B cell (primary cell): ENCODE data around the gene POU2F3. TPM values are rescaled to one million over a fixed set of nuclear protein-coding genes. Genes with fewer than 3 reads are reported as not detected.

Experiments
- ATAC-seq: fragments of 200-7000 bp; cut with Tn5 transposase; one replicate; pipeline ENCODE4 v1.10.0; 2021; ENCODE audit warnings: low read depth, mild to moderate bottlenecking, moderate number of reproducible peaks, moderate library complexity
- CTCF ChIA-PET: fragments of 350-600 bp; sonication (Branson Sonifier 250); formaldehyde crosslinking; loops from one replicate; lab custom pipeline; 2021; ENCODE audit warnings: antibody characterized with exemption, inconsistent platforms; lab: Charles Lee
- POLR2A ChIA-PET: fragments of 350-600 bp; sonication (Branson Sonifier 250); formaldehyde crosslinking; loops from one replicate; lab custom pipeline; 2021; ENCODE audit warnings: antibody characterized with exemption; lab: Charles Lee
- DNase-seq: peaks from one replicate; pipeline ENCODE4 v3.0.0; 2013
- H2AFZ ChIP-seq: 2 replicates; pipeline ENCODE4 v1.6.1; 2012; ENCODE audit warnings: mild to moderate bottlenecking, low read depth, low read length; ENCODE audit not compliant: insufficient read depth, poor library complexity, severe bottlenecking
- H3K27ac ChIP-seq, 2 donors: 1 replicate in 1 of 2; 2 replicates in 1 of 2; pipeline ENCODE4 v1.5.1; 2012 to 2013; ENCODE audit warnings: low read length in 2 of 2, mild to moderate bottlenecking in 2 of 2, moderate library complexity in 1 of 2
- H3K27me3 ChIP-seq, 4 experiments: fragments of 200-600 bp in 1 of 4; sonication (generic) in 1 of 4; replicated peaks in 1 of 4; 1 replicate in 2 of 4; 2 replicates in 2 of 4; pipeline versions ENCODE4 v1.6.1 to v1.7.0; 2013 to 2016; ENCODE audit warnings: low read length in 3 of 4, mild to moderate bottlenecking in 2 of 4, mixed read lengths in 1 of 4, moderate library complexity in 1 of 4; ENCODE audit not compliant: insufficient read depth in 4 of 4, control insufficient read depth in 3 of 4; ENCODE audit errors: control extremely low read depth in 1 of 4
- H3K36me3 ChIP-seq, 2 experiments: replicated peaks in 1 of 2; 1 replicate in 1 of 2; 2 replicates in 1 of 2; pipeline versions ENCODE4 v1.6.1 to v1.7.1; 2013; ENCODE audit warnings: low read length in 1 of 2; ENCODE audit not compliant: insufficient read depth in 2 of 2, control insufficient read depth in 1 of 2; ENCODE audit errors: control extremely low read depth in 1 of 2, extremely low read depth in 1 of 2
- H3K4me1 ChIP-seq, 2 donors: fragments of 200-600 bp in 1 of 2; sonication (generic) in 1 of 2; 1 replicate in 1 of 2; 2 replicates in 1 of 2; pipeline versions ENCODE4 v1.5.1 to v1.6.1; 2013 to 2017; ENCODE audit warnings: low read length in 2 of 2; ENCODE audit not compliant: control insufficient read depth in 2 of 2, insufficient read depth in 2 of 2
- H3K4me2 ChIP-seq: replicated peaks from 2 replicates; pipeline ENCODE3; 2012; ENCODE audit warnings: mild to moderate bottlenecking, low read depth, low read length; ENCODE audit not compliant: poor library complexity, severe bottlenecking
- H3K4me3 ChIP-seq, 5 experiments: fragments of 200-600 bp in 1 of 5; sonication (generic) in 1 of 5; 1 replicate in 3 of 5; 2 replicates in 2 of 5; pipeline versions ENCODE4 v1.5.1 to v1.7.0; 2011 to 2016; ENCODE audit warnings: low read length in 4 of 5, mild to moderate bottlenecking in 4 of 5, low read depth in 2 of 5, control low read depth in 1 of 5, moderate library complexity in 1 of 5; ENCODE audit not compliant: insufficient read depth in 1 of 5; ENCODE audit errors: control extremely low read depth in 1 of 5, extremely low read depth in 1 of 5
- H3K79me2 ChIP-seq: fragments of 200-600 bp; sonication (generic); one replicate; pipeline ENCODE4 v1.6.0; 2016; ENCODE audit warnings: low read length; ENCODE audit not compliant: control insufficient read depth, insufficient read depth
- H3K9ac ChIP-seq: fragments of 200-600 bp; sonication (generic); 2 replicates; pipeline ENCODE4 v1.6.1; 2017; ENCODE audit warnings: mild to moderate bottlenecking, low read length, moderate library complexity
- H3K9me3 ChIP-seq, 3 donors: one replicate each; pipeline versions ENCODE4 v1.6.1 to v1.7.1; 2013; ENCODE audit warnings: low read length in 2 of 3; ENCODE audit not compliant: control insufficient read depth in 2 of 3, insufficient read depth in 1 of 3; ENCODE audit errors: control extremely low read depth in 1 of 3
- H4K20me1 ChIP-seq: 2 replicates; pipeline ENCODE4 v1.6.0; 2012; ENCODE audit warnings: mild to moderate bottlenecking, low read length; ENCODE audit not compliant: insufficient read depth, control insufficient read depth, poor library complexity, severe bottlenecking
- H3K27ac Mint-ChIP-seq: one replicate; pipeline ENCODE4 v1.8.0; 2021; ENCODE audit warnings: mixed read lengths
- H3K27me3 Mint-ChIP-seq: one replicate; pipeline ENCODE4 v1.8.0; 2021; ENCODE audit warnings: mixed read lengths
- H3K4me1 Mint-ChIP-seq: one replicate; pipeline ENCODE4 v1.8.0; 2021; ENCODE audit warnings: mixed read lengths
- H3K4me3 Mint-ChIP-seq: one replicate; pipeline ENCODE4 v1.8.0; 2021; ENCODE audit warnings: mixed read lengths
- H3K9me3 Mint-ChIP-seq: one replicate; pipeline ENCODE4 v1.8.0; 2022; ENCODE audit warnings: mixed read lengths; ENCODE audit not compliant: insufficient read depth
- EZH2 ChIP-seq: IDR thresholded peaks from 2 replicates; pipeline ENCODE4 v1.6.1; 2012; ENCODE audit warnings: borderline replicate concordance, low read depth, mild to moderate bottlenecking, moderate library complexity, low read length; ENCODE audit not compliant: insufficient read depth, poor library complexity, severe bottlenecking
- WGBS: methylation state at CpG from one replicate; pipeline ENCODE4 v1.1.5; 2013; ENCODE audit warnings: missing lambda C conversion rate; ENCODE audit not compliant: insufficient coverage; 5-methylcytosine and 5-hydroxymethylcytosine counted together
- intact Hi-C: fragments of 100-400 bp; cut with micrococcal nuclease; formaldehyde crosslinking; loops from one replicate; pipeline ENCODE4 v1.10.0; 2022
- polyA plus RNA-seq: library from polyadenylated mRNA; depleted of rRNA; stranded (reverse); fragments of >200 nt; gene quantifications from 2 replicates; pipeline ENCODE4 v1.2.3, GENCODE V29; 2012
- total RNA-seq, 2 donors: library from RNA; stranded (reverse); fragments of 120-200 nt in 1 of 2; gene quantifications; 1 replicate in 1 of 2; 2 replicates in 1 of 2; pipeline versions ENCODE4 v1.2.3 to v1.2.4, GENCODE V29; 2013 to 2022
- TF ChIP-seq, protein P1 (sequence below): fragments of 200-600 bp; IDR thresholded peaks from one replicate; pipeline ENCODE4 v1.8.0; 2022; ENCODE audit warnings: antibody characterized with exemption, mild to moderate bottlenecking

Gene POU2F3
- total and polyA plus RNA-seq, 2 donors (not counting 1 experiment from before 2014, with no cell fraction given), result not detected

- no peak for DNase-seq
- TF ChIP-seq, protein P1, sequence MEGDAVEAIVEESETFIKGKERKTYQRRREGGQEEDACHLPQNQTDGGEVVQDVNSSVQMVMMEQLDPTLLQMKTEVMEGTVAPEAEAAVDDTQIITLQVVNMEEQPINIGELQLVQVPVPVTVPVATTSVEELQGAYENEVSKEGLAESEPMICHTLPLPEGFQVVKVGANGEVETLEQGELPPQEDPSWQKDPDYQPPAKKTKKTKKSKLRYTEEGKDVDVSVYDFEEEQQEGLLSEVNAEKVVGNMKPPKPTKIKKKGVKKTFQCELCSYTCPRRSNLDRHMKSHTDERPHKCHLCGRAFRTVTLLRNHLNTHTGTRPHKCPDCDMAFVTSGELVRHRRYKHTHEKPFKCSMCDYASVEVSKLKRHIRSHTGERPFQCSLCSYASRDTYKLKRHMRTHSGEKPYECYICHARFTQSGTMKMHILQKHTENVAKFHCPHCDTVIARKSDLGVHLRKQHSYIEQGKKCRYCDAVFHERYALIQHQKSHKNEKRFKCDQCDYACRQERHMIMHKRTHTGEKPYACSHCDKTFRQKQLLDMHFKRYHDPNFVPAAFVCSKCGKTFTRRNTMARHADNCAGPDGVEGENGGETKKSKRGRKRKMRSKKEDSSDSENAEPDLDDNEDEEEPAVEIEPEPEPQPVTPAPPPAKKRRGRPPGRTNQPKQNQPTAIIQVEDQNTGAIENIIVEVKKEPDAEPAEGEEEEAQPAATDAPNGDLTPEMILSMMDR, result no peak
- H3K4me1 ChIP-seq, result peaks cover 7 to 17% of the 10 kb centered on the region in 2 donors
- H4K20me1 ChIP-seq, result no peaks in the 10 kb centered on the region
- no peak overlapping the region for H3K27ac ChIP-seq
- H3K27ac Mint-ChIP-seq, result no peak overlapping the region
- peak overlapping the region; percentile 93 for H3K4me3 Mint-ChIP-seq
- no peak for ATAC-seq
- peaks cover 12% of the 10 kb centered on the region for H3K4me1 Mint-ChIP-seq
- CTCF ChIA-PET, result no interaction called here
- peak overlapping the region; percentile 68 for H3K9ac ChIP-seq
- intact Hi-C loops, result loop anchor here (2.0 kb wide), 1 partner anchor 483 kb away; the partner anchor contains the start of gene NECTIN1
- peak overlapping the region; percentile 87 for H2AFZ ChIP-seq
- POLR2A ChIA-PET, result no interaction called here
- no peaks in the 10 kb centered on the region for H3K79me2 ChIP-seq
- no peaks in the 10 kb centered on the region for H3K9me3 ChIP-seq
- H3K27me3 ChIP-seq, result peaks cover 0 to 9% (median 3%) of the 10 kb centered on the region in 4 experiments
- peak overlapping the region in 4 of 5 experiments; percentile 28 to 74 (median 66) for H3K4me3 ChIP-seq
- no peaks in the 10 kb centered on the region for H3K36me3 ChIP-seq
- 5% methylated on average over 15 of the region's 18 CpGs for WGBS
- H3K27me3 Mint-ChIP-seq, result peaks cover 50% of the 10 kb centered on the region
- H3K9me3 Mint-ChIP-seq, result no peaks in the 10 kb centered on the region
- H3K4me2 ChIP-seq, result peak overlapping the region; percentile 84
These were observed 28.2 kb upstream of the POU2F3 start for GRCh38 chr11:120211522-120212258.

DNA sequence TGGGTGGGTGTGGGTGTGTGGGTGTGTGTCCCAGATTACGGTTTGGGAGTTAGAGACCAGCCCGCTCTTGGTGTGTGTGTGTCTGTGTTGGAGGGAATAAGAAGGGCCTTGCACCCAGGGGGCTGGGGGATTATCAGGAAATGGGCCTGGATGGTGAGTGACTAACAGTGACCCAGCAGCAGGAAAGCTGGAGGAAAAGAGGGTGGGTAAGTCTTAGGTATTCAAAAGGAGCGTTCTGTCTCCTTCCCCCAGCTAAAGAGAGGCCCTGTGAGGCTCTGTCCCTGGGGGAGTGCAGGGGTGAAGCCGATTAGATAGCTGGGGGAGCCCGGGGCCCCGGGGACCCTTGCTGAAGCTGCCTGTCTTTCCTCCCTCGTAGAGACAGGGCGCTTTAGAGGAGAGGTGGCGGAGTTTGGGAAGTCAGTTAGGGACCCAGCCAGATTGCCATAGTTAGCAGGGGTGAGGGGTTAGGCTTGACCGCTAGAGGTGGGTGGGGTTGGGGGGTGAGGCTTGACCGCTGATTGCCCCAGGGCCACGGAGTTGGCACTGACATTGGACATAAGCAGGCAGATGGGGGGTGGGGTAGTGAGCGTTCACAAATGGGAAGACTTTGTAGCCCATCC lies 27.6 kb upstream of the POU2F3 start:
- CTCF ChIA-PET, result no interaction called here
- Histone ChIP-seq H4K20me1 (no peaks in the 10 kb centered on the region), H3K9me3 (no peaks in the 10 kb centered on the region), H3K4me3 (no peak overlapping the region), H3K4me2 (no peak overlapping the region), H3K36me3 (no peaks in the 10 kb centered on the region), H3K9ac (no peak overlapping the region), H3K27me3 (peaks cover 0 to 9% (median 3%) of the 10 kb centered on the region in 4 experiments), H3K79me2 (no peaks in the 10 kb centered on the region), H3K27ac (no peak overlapping the region), H3K4me1 (peaks cover 7 to 17% of the 10 kb centered on the region in 2 donors), H2AFZ (no peak overlapping the region)
- ATAC-seq (no peak), DNase-seq (no peak)
- H3K27ac Mint-ChIP-seq, result no peak overlapping the region
- H3K4me1 Mint-ChIP-seq, result peaks cover 12% of the 10 kb centered on the region
- H3K27me3 Mint-ChIP-seq, result peaks cover 48% of the 10 kb centered on the region
- intact Hi-C loops, result no loop called here
- no peak for TF ChIP-seq EZH2
- TF ChIP-seq, protein P1, result no peak
- peak overlapping the region; percentile 74 for H3K4me3 Mint-ChIP-seq
- WGBS, result 59% methylated on average over 8 of the region's 13 CpGs
- no peaks in the 10 kb centered on the region for H3K9me3 Mint-ChIP-seq
- POLR2A ChIA-PET, result no interaction called here
